Hematopoietic multipotent progenitor cell treated with erythropoietin and hydrocortisone succinate and interleukin-3 and kit ligand, for 15 days (in vitro differentiated cells): Measurements from ENCODE around the gene PIGR.
A peak's percentile ranks its signal among the peaks of the same experiment; 100 is the strongest.

Experiments used
- DNase-seq: peaks from one replicate; pipeline ENCODE4 v3.0.0-alpha.2; 2015; ENCODE audit warnings: low spot score

PIGR gene

DNA sequence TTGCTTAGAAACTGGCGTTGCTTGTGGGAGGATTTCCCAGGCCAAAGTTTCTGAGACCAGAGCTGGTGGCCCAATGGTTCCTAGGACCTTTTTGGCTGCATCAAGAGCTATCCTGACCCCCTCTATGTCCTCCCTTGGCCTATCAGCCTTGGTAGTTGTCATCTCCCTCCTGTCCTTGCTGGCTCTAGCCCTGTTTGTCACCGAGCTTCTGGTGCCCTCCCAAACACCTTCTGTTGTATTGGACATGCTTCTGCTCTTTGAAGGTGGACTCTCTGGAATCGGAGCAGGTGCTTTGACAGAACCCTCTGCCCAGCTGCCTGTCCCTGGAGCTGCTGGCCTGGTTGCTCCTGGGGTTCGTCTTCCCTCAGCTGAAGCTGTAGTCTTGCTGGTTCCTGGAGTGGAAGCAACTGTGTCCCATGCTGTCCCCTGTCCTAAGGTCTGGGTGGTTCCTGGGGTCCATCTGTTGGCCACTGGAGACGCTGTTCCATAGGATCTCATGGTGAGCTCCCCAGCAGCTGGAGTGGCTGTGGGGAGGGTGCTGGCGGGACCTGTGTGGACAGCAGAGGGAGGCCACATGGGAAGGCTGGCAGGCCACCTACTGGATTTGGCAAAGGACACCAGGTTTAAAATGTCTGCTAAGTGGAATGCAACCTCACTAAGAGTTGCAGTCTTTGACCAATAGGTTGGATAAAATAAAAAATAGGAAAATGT lies 14.6 kb upstream of the PIGR start:
- DNase-seq, result no peak

DNA sequence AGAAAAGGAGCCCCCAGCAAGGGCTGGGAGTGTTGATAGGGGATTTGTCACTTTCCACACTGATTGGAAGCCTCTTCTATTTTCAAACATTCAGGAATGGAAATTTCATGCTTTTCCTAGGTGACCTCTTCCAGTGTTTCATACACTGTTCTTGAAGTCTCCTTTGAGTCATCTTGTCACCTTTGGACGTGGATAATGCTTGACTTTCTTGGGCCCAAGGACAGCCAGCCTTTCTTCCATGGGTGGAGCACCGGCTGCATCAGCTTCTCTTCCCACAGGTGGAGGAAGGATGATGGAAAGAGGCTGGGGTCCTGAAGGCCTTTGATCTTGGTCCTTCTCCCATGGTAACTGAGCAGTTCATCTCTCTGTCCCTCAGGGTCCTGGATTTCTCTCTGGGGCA lies 11.9 kb upstream of the PIGR start:
- DNase-seq, result no peak

DNA sequence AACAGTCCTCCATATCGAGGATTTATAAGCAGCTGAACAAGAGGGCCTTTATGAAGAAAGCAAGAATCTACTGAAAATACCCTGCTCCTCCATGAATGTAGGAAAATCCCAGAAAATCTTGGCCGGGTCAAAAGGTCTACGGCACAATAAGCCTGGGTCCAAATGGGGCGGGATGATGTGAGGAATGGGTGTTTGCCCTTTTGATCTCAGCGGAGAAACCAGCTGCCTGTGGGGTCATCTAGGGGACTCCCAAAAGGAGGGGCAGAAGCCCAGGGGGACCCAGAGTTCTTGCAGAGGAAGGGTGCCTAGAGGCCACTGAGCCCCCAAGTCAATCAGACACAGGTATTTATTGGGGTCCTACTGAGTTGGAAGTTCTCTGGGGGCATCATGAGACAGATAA lies 11.4 kb upstream of the PIGR start:
- DNase-seq, result no peak

DNA sequence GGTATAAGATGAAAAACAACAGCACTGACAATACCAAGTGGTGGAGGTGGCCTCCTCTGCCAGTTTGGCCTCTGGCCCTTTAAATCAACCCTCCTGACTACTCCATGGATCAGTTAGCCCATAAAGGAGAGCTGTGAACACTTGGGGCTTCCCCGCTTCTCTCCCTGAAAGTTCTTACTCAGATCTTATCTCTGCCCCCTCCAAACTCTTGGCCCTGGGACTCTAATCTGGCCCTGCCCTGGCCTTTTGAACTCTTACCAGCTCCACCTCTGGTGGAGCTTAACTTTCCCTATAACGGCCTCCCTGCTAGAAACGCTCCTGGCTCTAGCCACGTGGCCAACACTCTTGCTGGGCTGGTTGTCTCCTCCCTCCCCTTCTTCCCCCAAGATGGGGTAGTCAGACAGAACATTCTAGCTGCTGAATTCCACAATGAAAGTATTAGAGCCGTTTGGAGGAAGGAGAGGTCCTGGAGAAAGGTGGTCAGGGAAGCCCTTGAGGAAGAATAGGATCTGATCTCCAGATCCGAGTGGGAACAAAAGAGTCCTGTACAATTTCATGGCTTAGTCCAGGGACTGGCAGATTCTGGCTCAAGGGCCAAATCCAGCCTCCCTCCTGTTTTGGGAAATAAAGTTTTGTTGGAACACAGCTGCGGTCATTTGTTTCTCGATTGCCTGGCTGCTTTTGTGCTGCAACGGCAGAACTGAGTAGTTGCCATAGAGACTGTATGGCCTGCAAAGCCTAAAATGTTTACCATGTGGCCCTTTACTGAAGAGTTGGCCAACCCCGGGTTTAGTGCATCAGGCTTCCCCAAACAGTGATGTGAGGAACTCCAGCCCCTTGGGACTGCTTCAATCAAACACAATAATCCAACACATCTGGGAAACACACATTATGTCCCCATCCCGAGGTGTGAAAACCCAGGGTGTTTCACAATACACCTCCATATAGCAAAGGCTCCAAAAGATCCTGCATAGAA lies 9.5 kb upstream of the PIGR start:
- DNase-seq, result no peak

DNA sequence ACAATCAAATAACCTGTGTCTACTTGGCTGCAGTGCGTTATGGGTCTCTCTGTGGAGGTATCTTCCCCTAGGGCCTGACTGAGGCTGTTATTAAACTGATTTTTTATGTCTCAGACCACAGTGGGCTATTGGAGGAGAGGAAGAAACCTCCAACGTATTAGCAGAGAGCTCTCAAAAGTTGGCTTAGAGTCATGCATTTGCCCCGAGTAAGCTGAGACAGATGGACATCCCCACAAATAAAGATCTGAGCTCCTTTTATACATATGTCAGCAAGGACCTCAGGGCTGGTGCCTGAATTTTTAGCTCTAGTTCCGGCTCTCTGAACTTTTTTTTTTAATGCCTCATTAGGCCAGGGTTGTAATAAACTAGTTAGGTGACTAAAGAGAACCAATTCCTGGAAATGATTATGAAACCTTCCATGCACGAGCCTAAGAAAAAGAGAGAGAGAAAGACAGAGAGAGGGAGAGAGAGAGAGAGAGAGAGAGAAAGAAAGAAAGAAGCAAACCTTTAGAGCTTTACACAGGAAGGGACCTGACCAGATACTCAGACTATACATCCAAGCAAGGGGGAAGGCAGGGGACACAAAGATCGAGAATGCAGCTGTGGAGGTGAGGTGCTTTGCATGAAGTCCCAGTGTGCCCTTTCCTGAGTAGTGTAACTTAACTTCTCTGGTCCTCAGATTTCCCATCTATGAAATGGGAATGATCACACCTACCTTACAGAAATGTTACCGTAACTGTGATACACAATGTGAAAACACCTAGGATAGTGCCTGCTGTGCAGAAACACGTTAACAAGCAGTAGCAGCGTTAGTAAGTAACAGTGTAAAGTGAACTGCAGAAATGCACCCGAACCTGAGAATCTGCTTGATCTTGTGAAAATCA lies 8.4 kb upstream of the PIGR start:
- no peak for DNase-seq

DNA sequence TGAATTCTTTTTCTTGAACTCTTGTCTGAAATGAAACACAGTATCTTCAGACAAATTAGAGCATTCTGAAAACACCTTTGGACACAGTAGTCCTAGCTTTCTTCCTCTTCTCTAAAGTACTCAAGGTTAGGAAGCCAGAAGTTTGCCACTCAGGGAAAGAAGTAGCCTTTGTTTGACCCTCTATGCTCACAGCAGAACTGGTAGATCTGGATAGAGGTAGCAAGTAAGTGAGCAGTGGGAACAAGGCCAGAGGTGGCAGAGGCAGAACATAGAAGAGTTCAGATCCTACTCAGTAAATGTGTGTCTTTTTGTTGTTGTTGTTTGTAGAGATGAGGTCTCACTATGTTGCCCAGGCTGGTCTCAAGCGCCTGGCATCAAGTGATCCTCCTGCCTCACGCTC lies 7.4 kb upstream of the PIGR start:
- no peak for DNase-seq

DNA sequence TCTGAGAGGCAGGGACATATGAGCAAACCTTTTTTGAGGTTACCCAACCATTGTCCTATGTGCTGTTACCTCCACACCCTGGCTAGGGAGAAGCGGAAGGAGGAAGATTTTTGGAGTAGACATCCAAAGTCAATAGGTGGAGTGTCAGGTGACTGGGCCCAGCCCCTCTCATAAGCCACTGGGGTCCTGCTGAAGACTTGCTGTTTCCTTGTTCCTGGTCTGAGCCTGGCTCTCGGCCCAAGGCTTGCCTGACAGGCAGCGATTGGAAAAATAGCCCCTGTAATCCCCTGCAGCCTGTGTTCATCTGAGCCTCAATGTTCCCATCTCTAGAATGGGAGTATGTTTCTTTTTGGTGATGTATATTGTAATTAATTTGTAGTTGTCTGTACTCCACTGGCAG lies 6.9 kb upstream of the PIGR start:
- DNase-seq, result no peak

DNA sequence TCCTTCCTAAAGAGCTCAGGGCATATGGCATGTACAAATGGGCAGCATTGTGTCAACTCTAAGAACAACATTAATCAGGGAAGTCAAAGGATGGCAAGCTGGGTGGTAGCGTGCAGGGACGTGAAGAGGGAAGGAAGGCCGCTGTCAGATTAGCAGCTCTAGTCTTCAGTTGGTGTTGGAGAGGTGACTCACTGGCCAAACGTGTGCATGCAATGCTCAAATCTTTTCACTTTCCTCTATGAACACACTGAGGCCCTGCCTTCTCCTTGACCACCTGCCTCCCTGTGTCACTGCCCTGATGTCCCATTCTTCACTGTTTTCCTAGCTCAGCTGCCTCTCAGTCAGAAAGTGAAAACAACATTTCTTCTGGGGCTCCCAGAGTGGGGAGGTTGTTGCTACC lies 5.9 kb upstream of the PIGR start:
- DNase-seq, result no peak

DNA sequence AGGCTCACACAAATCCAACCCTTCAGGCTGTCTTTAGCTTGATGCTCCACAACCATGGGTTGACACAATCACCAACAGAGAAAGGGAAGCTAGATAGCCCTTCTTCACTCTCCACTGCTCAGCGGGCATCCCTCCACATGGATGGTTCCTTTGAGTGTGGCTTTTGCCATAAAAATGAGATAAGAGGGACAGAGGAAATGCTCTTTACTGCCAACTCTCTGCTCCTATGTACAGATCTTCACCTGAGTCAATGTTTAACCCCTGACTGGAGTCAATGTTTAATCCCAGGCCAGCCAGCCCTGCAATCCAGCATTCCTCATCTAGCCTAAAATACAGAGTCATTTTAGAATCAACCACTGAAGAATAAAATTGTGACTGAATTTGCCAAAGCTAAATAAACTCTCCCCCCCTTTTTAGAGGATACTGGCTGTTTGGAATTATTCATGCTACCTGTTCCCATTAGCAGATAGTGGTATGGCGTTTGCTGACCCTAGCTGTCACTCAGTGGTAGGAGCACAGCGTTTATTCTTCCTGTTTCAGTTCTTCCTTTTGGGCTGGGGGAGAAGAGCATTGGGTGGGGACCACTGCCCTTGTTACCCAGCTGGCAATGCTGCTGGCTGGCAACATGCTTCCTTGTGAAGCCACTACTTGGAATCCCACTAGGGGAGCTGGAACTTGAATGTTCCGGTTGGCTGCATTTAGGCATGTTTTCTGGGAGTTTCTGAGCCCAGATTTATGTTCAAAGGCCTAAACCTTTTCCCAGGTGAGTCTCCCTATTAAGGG lies 5.2 kb upstream of the PIGR start:
- no peak for DNase-seq

DNA sequence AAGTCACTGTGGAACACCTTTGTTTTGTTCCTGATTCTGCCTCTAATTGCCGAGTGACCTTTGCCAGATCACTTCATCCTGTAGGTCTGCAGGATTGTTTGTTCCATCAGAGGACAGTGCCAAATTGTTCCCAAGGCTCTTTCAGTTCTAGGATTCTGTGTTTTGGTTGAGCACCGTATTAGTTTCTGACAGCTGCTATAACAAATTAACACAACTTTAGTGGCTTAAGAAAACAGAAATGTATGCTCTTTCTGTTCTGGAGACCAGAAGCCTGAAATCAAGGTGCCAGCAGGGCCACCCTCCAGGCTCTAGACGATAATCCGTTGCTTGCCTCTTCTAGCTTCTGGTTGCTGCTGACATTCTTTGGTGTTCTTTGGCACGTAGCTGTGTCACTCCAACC lies 3.4 kb upstream of the PIGR start:
- no peak for DNase-seq

DNA sequence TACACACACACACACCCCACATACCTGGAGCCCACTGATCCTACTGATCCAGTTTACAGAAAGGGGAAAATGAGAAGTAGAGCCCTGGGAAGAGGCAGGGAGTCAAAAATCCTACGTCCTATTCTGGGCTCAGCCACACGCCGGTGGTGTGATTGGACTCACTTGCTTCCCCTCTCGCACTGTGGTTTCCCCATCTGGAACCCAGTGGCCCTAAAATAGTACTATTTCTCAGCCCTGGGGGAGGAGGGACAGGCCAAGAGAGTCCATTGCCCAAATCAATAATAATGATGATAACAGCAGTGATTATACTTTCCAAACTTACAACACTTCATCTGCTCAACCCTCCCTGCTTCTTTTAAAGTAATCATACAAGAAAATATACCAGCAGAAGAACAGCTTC lies 2.9 kb upstream of the PIGR start:
- DNase-seq, result no peak

DNA sequence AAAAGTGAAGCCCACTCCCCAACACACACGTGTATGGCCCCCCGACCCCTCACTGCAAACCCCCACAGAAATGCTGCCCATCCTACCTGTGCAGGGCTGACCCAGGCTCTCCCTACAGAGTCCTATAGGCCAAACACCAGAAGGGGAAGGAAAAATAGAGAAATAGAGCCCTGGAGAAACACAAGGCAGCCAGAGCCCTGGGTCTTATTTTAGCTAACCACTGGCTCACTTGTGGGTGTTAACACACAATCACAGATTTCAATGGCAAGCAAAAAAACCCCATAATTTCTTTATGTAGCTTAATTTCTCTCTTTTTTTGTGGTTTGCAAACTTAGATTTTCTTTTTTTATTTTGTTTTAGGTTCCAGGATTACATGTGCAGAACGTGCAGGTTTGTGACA lies 989 bp upstream of the PIGR start:
- no peak for DNase-seq

DNA sequence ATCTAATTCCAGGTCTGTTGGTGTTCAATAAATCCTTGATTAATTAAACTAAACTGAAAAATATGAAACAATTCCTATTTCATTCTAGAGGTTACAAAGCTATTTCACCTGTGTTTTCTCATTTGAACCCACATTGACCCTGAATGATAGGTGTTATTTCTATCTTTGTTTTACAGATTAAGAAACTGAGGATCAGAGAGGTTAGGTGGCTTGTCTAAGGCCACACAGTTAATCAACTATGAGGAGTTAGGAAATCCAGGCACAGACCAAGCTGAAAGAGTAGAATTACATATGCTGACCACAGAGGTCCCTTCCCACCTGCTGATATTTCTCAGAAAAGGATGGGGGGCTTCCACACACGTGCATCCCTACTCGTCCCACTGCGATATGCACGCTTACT lies 487 bp downstream of the PIGR start:
- no peak for DNase-seq

DNA sequence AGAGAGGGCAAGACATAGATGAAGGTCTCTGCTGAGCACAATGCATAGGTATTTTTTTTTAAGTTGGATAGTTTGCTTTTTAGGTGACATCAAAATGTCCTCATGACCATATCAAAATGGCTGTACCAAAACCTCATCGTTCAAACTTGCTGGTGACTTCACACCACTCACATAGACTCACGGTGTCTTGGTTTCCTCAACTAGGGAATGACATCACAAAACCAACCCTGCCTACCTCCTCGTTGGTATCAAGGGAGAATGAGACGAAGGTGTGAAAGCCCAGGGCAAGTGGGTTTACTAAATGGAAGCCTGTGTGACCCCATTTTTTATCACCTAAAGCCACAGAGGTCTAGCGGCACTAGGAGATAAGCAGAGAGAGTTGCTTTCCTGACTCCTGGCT lies 1.6 kb downstream of the PIGR start:
- no peak for DNase-seq

DNA sequence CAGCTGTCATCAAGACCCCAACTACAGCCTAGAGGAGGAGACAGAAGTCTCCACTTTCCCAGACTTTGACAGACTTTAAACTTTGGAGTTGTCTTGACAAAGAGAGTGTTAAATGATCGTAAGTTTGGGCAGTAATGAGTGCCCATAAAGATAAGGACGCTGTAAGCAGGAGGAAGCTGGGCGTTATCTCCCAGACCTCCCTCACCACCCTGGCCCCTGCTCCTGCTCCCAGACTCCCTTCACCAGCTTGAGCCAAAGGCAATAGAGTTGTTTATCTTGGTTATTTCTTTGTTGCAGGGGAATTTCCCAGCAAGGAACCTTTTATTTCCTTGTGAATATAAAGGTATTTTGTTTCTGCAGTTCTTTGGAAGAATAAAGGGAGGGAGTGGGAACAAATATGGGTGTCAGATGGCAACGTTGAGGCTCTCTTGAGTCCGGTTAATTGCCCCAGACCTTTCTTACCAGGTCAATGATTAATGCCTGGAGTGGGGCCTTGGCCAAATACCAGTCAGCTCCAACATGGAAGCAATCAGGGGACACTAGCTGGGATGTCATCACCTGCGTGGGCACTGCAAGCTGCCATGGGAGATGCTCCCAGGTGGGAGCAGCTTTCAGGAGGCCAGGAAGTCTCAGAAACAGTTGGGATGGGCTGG lies 4.4 kb downstream of the PIGR start:
- peak; percentile 52 for DNase-seq

DNA sequence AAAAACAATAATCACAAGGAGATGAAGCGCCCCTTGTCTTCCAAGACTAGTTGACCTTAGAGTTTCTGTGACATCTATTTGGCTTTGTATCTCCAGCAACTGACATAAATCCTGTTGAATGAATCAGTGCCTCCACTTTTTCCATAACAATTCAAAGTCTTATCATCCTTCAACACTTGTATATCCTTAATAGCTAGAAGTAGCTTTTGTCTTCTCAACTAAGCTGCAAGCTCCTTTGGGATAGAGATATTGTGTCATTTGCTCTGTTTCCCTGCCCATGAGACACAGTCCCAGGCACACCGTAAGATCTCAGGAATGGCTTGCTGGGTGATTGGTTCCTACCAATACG lies 5.7 kb downstream of the PIGR start:
- DNase-seq, result no peak

DNA sequence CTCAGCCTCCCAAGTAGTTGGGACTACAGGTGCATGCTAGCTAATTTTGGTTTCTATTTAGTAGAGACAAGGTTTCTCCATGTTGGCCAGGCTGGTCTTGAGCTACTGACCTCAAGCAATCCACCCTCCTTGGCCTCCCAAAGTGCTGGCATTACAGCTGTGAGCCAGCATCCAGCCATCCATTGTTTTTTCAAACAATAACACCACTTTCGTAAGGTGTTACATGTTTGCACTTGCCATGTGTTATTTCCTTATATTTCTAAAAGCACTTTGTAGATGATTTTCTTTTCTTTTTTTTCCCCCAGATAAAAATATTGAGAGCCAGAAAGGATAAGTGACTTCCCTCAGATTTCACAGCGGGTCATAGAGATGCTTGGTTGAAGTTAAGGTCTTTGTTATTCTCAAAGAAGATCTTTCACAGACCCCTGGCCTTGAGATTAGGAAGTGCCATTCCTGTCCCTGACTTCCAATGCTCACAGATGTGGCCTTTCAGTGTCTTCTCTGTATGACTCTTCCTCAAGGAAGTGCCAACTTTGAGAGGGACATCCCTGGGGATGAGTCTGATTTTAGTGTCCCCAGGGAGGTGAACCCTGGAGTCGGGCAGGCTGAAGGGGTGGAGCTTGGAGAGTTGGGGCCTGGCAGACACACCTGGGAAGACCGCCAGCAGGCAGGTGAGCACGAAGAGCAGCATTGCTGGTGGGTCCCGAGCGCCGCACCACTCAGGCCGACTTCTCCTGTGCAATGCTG lies 6.3 kb downstream of the PIGR start:
- no peak for DNase-seq

DNA sequence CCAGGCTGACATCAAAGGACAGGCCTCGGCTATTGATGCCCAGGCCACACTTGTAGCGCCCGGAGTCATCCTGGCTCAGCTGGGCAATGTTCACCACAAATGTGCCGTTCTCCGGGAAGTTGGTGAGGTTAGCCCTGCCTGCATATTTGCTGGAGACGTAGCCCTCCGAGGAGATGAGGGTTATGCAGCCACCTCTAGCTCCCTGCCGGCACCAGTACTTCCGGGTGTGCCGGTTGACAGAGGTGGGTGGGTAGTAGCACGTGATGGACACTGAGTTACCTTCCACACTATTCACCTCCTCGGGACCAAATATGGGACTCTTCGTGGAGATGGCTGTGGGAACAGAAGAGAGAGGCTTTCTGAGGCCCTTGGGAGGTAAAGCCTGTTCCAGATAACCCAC lies 7.1 kb downstream of the PIGR start:
- no peak for DNase-seq

DNA sequence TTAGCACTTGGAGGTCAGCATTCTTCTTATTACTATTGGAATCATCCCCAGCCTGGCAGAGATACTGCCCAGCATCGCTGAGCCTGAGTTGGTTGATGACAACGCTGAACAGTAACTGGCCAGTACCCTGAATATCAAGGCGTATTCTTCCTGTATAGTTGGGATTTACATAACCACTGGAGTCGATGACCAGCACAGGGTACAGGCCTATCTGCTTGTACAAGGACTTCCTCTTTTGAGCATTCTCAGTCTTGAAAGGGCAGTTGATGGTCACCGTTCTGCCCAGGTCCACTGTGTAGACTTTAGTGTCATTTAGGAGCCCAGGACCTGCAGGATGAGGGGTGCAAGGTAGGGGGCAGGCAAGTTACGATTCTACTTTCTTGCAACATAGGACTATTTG lies 8.8 kb downstream of the PIGR start:
- DNase-seq, result no peak

DNA sequence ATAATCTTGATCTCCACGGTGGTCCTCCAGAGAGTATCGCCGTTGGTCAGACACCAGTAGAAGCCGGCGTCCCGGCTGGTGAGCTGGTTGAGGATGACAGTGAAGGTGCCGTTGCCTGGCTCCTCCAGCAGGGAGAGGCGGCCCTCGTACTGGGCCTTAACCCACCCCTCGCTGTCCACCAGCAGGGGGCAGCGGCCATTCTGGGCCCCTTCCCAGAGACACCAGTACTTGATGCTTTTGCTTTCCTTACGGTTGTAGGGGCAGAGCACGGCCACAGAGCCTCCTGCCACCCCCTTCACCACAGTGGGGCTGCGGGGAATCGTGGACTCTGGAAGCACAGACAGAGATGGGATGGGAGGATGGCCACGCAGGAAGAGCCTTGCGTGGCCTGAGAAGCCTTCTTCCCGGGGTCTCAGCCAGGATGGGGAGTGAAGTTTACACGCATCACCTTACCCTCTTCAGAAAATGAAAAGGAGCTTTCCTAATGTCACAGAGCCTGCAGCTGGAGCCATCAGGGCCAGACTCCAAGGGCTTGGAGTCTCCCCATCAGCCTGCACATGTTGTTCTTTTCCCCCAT lies 10.7 kb downstream of the PIGR start:
- DNase-seq, result peak; percentile 60
